NCI-H774 (cell line): ENCODE measurements around the gene APOBEC3G.
"Not testable (repeated sequence)": the region's sequence is repeated elsewhere in the genome, so short reads cannot be mapped to it uniquely, and the experiment has no call there.

Source experiments
- DNase-seq: peaks from one replicate; lab custom pipeline; 2025; lab: John Stamatoyannopoulos, UW

Gene APOBEC3G

GRCh38 chr22:39077026-39077840, at the start of gene APOBEC3G:
Gene APOBEC3G (plus strand): TSS chr22:39077275. CDS start chr22:39077362, 87 bp downstream.
- not testable (repeated sequence) for DNase-seq

DNA sequence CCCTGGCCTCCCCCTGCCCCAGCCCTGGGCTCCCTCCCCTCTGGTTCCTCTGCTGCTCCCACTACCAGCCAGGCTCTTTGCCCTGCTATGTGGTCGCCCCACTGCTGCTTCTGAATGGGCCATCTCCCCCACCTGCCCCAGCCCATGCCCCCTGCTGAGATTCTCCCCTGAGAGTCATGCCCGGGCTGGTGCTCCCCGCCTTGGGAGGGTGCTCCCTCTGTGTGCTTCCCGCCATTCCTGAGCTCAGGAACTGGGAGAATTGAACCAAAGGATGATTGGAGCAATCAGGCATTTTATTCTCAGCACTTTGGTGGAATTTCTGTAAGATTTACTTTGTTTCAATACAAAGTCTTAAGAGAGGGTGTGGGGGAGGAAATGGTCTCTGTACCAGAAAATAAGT, 49.4 kb upstream of the APOBEC3G start:
- no peak for DNase-seq

DNA sequence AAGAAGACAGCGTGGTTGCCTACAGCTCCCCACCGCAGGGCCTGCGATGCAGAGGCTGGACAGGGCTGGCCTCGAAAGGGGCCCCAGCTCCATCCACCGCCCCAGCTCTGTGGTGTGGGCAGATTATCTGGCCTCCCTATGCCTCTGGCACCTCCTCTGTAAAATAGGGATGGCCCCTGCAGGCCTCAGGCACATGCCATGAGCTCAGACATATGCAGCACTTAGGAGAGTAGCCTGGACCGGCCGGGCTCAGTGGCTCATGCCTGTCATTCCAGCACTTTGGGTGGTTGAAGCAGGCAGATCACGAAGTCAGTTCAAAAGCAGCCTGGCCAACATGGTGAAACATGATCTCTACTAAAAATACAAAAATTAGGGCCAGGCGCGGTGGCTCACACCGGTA, 48.8 kb upstream of the APOBEC3G start:
- DNase-seq: no peak

GRCh38 chr22:39029227-39029626, 47.8 kb upstream of the APOBEC3G start:
- no peak for DNase-seq

DNA sequence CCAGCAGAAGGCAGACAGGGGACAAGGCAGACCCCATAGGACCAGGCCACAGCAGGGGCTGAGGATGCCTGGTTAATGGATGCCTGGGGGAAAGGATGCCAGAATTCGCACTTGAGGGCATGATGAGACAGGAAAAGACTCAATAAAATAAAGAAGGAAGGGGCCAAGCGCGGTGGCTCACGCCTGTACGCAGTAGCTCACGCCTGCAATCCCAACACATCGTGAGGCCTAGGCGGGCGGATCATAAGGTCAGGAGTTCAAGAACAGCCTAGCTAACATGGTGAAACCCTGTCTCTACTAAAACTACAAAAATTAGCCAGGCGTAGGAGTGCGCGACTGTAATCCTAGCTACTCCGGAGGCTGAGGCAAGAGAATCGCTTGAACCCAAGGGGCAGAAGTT, 46.4 kb upstream of the APOBEC3G start:
- DNase-seq: no peak

- not testable (repeated sequence) for DNase-seq
These were observed 45.4 kb upstream of the APOBEC3G start for GRCh38 chr22:39031434-39032295.

GRCh38 chr22:39037071-39037470, 40.0 kb upstream of the APOBEC3G start:
- DNase-seq: not testable (repeated sequence)

- no peak for DNase-seq
These were observed 37.6 kb upstream of the APOBEC3G start for GRCh38 chr22:39039306-39040126.

DNA sequence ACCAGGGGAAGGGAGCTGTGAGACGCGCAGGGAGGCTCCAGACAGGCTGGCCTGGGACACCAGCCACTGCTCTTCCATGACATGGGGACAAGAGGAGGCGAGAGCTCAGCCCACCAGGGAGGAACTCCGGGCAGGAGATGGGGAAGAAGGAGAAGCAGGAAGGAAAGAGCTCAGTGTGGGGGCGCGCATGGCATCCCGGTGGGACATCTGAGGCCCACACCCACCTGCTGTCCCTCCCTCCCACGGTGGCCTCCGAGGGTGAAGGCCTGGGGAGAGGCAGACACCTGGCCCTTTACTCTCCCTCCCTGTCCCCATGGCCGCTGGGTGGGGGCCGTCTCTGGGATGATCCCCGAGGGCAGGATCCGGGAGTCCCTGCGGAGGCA, 36.9 kb upstream of the APOBEC3G start:
- DNase-seq: not testable (repeated sequence)

DNA sequence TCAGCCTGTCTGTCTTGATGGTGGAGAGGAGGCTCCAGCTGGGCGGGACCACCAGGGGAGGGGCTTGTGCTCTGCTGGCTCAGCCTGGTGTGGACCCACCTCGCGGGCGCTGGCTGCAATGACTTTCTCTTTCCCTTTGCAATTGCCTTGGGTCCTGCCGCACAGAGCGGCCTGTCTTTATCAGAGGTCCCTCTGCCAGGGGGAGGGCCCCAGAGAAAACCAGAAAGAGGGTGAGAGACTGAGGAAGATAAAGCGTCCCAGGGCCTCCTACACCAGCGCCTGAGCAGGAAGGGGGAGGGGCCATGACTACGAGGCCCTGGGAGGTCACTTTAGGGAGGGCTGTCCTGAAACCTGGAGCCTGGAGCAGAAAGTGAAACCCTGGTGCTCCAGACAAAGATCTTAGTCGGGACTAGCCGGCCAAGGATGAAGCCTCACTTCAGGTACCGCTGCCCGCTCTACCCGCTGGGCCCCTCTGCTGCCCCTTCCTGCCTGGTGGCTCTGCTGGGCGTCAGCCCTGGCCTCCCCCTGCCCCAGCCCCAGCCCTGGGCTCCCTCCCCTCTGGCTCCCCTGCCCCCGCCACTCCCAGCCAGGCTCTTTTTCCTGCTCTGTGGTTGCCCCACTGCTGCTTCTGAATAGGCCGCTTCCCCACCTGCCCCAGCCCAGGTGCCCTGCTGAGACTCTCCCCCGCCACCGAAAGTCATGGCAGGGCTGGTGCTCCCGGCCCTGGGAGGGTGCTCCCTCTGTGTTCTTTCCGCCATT, 36.4 kb upstream of the APOBEC3G start, which contains the start of gene APOBEC3F:
Gene APOBEC3F (plus strand): TSS at position 327 of the 759 bp plus-strand sequence. CDS start 97 bp downstream, at position 424.
- DNase-seq: not testable (repeated sequence)

- no peak for DNase-seq
These were observed 35.2 kb upstream of the APOBEC3G start for GRCh38 chr22:39041908-39042307.

DNA sequence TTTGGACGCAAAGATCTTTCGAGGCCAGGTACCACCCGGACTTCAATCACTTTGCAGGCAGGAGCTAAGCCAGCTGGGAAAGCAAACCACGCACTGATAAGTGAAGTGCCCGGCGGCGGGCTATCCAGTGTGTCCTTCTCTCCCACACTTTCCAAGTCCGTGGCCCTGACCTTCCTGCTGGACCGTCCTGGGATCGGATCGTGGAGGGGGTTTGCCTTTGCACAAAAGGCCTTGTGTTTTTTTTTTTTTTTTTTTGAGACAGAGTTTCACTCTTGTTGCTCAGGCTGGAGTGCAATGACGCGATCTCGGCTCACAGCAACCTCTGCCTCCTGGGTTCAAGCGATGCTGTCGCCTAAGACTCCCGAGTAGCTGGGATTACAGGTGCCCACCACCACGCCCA, 34.0 kb upstream of the APOBEC3G start:
- DNase-seq: not testable (repeated sequence)

DNA sequence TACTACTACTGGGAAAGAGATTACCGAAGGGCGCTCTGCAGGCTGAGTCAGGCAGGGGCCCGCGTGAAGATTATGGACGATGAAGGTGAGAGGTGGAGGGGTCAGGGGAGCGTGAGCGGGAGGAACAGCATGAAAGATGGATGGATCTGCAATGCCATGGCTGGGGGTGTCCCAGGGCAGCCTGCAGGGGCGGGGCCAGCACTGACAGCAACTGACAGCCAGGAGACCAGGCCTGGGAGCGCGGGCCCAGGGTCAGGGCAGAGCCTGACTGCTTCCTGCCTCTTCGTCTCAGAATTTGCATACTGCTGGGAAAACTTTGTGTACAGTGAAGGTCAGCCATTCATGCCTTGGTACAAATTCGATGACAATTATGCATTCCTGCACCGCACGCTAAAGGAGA, 31.9 kb upstream of the APOBEC3G start:
- not testable (repeated sequence) for DNase-seq

DNA sequence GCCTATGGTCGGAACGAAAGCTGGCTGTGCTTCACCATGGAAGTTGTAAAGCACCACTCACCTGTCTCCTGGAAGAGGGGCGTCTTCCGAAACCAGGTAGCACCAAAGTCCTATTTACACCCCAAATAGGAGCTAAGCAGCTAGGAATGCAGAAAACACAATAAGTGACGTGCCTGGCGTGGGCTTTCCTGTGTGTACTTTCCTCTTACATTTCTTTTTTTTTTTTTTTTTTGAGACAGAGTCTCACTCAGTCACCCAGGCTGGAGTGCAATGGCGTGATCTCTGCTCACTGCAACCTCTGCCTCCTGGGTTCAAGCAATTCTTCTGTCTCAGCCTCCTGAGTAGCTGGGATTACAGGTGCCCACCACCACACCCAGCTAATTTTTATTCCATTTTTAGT, 27.6 kb upstream of the APOBEC3G start:
- DNase-seq: not testable (repeated sequence)

DNA sequence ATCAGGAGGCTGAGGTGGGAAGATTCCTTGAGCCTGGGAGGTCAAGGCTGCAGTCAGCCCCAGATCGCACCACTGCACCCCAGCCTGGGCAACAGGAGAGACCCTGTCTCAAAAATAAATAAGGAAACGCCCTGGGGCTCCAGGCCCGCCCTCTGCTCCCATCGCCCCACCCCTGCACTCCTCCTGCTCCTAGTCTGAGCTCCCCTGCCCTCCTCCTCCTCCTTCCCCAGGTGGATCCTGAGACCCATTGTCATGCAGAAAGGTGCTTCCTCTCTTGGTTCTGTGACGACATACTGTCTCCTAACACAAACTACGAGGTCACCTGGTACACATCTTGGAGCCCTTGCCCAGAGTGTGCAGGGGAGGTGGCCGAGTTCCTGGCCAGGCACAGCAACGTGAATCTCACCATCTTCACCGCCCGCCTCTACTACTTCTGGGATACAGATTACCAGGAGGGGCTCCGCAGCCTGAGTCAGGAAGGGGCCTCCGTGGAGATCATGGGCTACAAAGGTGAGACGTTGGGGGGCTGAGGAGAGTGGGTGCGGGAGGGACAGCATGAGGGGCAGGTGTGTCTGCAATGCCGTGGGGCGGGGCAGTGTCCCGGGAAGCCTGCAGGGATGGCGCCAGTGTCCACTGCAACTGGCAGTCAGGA, 25.1 kb upstream of the APOBEC3G start:
- not testable (repeated sequence) for DNase-seq

- no peak for DNase-seq
These were observed 21.4 kb upstream of the APOBEC3G start for GRCh38 chr22:39055658-39056057.

- not testable (repeated sequence) for DNase-seq
These were observed 15.8 kb upstream of the APOBEC3G start for GRCh38 chr22:39061290-39061689.

DNA sequence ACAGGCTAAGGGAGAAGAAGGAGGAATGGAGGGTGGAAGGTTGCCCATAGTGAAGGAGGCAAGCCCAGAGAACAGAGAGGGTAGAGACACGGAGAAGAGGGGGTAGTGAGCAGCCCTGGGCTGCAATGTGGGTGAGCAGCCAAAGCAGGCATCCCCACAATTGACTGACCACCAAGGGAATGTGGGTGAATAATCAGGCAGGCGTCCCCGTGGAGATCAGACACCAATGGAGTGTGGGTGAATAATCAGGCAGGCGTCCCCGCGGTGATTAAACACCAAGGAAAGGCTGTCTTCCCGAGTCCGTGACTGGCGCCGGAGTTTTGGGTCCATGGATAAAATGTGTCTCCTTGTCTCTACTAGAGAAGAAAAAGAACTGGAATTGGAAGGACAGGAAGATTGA, 15.1 kb upstream of the APOBEC3G start:
- not testable (repeated sequence) for DNase-seq

GRCh38 chr22:39063904-39064303, 13.2 kb upstream of the APOBEC3G start:
- DNase-seq: not testable (repeated sequence)

- DNase-seq: not testable (repeated sequence)
These were observed 10.4 kb upstream of the APOBEC3G start for GRCh38 chr22:39066442-39067276.
